RWPE1 (cell line): ENCODE results near the gene CCDC27.

Source experiments
- CTCF ChIA-PET: fragments of 350-600 bp; sonication (Branson Sonifier 250); formaldehyde crosslinking; extraction: SDS; loops from one replicate; lab custom pipeline; 2021; lab: Yijun Ruan, JAX
- POLR2A ChIA-PET: fragments of 400-600 bp; formaldehyde crosslinking; extraction: SDS; loops from one replicate; lab custom pipeline; 2020; ENCODE audit warnings: antibody characterized with exemption; ENCODE audit not compliant: low non-redundant PET; lab: Yijun Ruan, JAX
- DNase-seq: peaks from one replicate; pipeline ENCODE4 v3.0.0; 2012; ENCODE audit warnings: low spot score
- H3K27ac ChIP-seq: fragments of 450-650 bp; 2 replicates; pipeline ENCODE4 v1.5.1; 2017
- TF ChIP-seq, protein P1 (sequence below): fragments of 450-650 bp; conservative IDR thresholded peaks from 2 replicates; pipeline ENCODE4 v1.5.1; 2017; ENCODE audit warnings: low read depth, mild to moderate bottlenecking

The CCDC27 gene

DNA sequence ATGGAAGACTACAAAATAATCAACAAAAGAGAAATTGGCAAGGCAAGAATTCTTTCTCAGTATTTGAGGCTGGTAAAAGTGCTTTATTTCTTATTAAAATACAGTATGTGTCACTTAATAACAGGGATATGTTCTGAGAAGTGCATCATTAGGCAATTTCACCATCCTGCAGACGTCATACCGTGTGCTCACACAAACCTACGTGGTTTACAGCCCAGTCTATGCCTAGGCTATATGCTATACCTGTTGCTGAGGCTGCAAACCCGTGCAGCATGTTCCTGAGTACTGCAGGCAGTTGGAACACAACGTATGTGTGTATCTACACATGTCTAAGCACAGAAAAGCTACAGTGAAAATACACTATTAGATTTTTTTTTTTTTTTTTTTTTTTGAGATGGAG lies 2.7 kb upstream of the CCDC27 start:
- TF ChIP-seq, protein P1, sequence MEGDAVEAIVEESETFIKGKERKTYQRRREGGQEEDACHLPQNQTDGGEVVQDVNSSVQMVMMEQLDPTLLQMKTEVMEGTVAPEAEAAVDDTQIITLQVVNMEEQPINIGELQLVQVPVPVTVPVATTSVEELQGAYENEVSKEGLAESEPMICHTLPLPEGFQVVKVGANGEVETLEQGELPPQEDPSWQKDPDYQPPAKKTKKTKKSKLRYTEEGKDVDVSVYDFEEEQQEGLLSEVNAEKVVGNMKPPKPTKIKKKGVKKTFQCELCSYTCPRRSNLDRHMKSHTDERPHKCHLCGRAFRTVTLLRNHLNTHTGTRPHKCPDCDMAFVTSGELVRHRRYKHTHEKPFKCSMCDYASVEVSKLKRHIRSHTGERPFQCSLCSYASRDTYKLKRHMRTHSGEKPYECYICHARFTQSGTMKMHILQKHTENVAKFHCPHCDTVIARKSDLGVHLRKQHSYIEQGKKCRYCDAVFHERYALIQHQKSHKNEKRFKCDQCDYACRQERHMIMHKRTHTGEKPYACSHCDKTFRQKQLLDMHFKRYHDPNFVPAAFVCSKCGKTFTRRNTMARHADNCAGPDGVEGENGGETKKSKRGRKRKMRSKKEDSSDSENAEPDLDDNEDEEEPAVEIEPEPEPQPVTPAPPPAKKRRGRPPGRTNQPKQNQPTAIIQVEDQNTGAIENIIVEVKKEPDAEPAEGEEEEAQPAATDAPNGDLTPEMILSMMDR: no peak
- no peak for DNase-seq
- CTCF ChIA-PET: no interaction called here
- POLR2A ChIA-PET: no interaction called here
- H3K27ac ChIP-seq: no peak overlapping the region

DNA sequence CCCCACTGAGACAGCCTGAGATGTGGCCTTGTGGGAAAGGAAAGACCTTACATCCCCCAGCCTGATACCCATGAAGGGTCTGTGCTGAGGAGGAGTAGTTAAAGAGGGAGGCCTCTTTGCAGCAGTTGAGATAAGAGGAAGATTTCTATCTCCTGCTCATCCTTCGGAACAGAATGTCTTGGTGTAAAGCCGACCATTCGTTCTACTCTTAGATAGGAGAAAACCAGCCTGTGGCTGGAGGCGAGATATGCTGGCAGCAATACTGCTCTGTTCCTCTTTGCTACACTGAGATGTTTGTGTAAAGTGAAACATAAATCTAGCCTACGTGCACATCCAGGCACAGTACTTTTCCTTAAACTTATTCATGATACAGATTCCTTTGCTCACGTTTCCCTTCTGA lies 1.5 kb upstream of the CCDC27 start:
- no peak for DNase-seq
- ChIA-PET POLR2A (no interaction called here), CTCF (interaction anchor here (0.6 kb wide), 1 partner anchor 125 kb away, joined by 3 read pairs; no protein-coding TSS in a partner anchor)
- TF ChIP-seq, protein P1: no peak
- no peak overlapping the region for H3K27ac ChIP-seq

DNA sequence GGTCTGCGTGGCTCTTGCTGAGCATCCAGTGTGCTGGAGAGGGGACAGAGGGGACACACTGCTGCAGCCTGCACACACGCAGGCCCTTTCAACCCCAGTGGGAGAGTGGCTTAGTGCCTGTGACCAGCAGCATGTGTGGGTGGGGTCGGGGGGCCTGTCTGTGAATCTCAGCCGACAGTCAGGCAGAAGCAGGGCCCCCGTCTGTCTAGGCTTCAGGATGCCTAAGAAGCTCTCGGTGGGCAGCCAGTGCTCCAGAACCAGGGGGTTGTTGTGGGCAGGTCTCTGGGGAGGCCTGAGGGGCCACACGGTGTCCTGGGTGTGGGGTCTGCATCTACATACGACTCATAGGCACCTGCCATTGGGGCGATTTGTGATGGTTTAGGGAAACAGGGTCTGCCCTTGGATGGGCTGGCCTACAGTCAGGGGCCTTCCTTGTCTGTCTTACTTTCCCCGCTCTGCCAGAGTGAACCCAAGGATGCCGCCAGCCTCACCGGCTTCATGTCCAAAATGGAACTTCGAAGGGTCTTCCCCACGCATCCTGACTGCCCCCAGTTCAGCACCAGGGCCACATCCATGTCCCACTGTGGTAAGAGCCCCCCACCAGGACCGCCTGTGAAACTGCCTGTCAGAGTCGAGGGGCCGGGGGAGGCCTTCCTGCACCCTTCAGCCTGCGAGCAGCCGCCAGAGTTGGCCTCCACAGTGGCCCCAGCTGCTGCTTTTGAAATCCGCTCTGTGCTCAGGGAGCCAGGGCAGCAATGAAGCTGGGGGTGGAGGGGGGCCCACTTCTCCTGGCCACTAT lies 1.6 kb downstream of the CCDC27 start:
- ChIA-PET CTCF (interaction anchor here (0.6 kb wide), 1 partner anchor 255 kb away, joined by 3 read pairs; no protein-coding TSS in a partner anchor), POLR2A (no interaction called here)
- no peak overlapping the region for H3K27ac ChIP-seq
- DNase-seq: no peak
- TF ChIP-seq, protein P1: no peak

DNA sequence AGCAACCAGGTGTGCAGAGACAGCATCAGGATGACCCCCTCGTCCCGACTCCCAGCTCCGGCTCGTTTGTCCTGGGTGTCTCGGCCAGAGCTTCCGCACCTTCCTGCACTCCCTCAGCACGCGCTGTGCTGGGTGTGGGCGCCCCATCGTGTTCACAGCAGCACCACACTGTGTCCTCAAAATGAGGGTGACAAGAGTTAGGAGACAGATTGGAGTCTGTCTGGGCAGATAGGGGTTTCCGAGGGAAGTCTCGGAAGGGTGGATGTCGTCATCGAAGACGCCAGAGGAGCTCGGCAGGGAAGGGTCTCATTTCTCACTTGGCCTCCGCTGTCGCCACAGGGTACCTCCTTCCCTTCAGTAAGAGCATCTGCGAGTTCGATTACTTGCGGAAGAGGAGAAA lies 4.1 kb downstream of the CCDC27 start:
- ChIA-PET CTCF (no interaction called here), POLR2A (interaction anchor here (0.6 kb wide), 1 partner anchor 68 kb away, joined by 3 read pairs; no protein-coding TSS in a partner anchor)
- DNase-seq: no peak
- TF ChIP-seq, protein P1: no peak
- H3K27ac ChIP-seq: no peak overlapping the region

DNA sequence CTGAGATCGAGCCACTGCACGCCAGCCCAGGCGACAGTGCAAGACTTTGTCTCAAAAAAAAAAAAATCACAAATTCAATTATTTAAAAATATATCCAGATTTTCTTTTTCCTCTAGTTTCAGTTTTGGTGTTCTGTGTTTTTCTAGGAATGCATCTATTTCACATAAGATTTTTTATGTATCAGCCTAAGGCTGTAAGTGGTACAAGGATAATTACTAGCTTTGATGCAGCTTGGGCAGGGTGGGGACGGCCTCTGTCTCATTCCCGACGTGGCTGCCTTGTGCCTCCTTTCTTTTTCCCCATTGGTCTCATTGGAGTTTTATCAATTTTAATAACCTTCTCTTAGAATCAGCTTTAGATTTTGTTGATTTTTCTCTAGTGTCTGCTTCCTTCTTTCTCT lies 6.9 kb downstream of the CCDC27 start:
- no peak for DNase-seq
- ChIA-PET CTCF (interaction anchor here (0.6 kb wide), 1 partner anchor 669 kb away, joined by 3 read pairs; no protein-coding TSS in a partner anchor), POLR2A (no interaction called here)
- no peak overlapping the region for H3K27ac ChIP-seq
- TF ChIP-seq, protein P1: no peak

DNA sequence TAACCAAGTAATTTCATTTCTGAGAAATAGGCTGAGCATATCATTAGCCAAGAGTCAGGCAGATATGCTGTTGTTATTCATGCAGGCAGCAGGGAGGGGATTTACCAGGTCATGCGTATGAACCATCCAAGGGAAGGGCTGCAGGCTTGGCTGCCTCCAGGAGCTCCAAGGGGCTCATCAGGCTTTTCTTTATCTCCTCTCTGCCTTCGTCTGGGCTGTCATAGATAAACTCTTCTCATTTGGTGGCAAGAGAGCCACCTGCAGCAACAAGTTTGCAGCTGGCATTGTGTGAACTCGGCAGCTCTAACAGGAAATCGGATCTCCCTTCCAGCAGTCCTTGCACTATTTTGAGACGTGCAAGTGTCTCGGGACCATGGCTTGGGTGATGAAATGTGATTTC lies 7.5 kb downstream of the CCDC27 start:
- CTCF ChIA-PET: interaction anchor here (0.6 kb wide), 1 partner anchor 670 kb away, joined by 3 read pairs; no protein-coding TSS in a partner anchor

More for the DNA sequence above, 7.5 kb downstream of the CCDC27 start:
- TF ChIP-seq, protein P1: no peak
- POLR2A ChIA-PET: no interaction called here
- DNase-seq: no peak
- H3K27ac ChIP-seq: no peak overlapping the region
